ENCODE measurements around the gene SNAPIN.
"Not testable (repeated sequence)": the region's sequence is repeated elsewhere in the genome, so short reads cannot be mapped to it uniquely, and the experiment has no call there.

The SNAPIN gene

GRCh38 chr1:153649137-153649862, 9.2 kb upstream of the SNAPIN start:
- no peak for DNase-seq

GRCh38 chr1:153649863-153650235, 8.7 kb upstream of the SNAPIN start:
- DNase-seq = peak; percentile 42 to 84

- DNase-seq = no peak
Measured at GRCh38 chr1:153651771-153652170, 6.7 kb upstream of the SNAPIN start.

- no peak for DNase-seq
Measured at GRCh38 chr1:153652805-153653500, 5.5 kb upstream of the SNAPIN start.

- DNase-seq = no peak
Measured at GRCh38 chr1:153655333-153655732, 3.2 kb upstream of the SNAPIN start.

GRCh38 chr1:153659175-153659534, 652 bp downstream of the SNAPIN start:
- no peak for DNase-seq

GRCh38 chr1:153659656-153660055, 1.2 kb downstream of the SNAPIN start:
- no peak for DNase-seq

GRCh38 chr1:153661111-153661708, 2.7 kb downstream of the SNAPIN start:
- DNase-seq = no peak

GRCh38 chr1:153662269-153662668, 3.8 kb downstream of the SNAPIN start:
- no peak for DNase-seq

- no peak for DNase-seq
Measured at GRCh38 chr1:153663211-153663610, 4.7 kb downstream of the SNAPIN start.

- no peak for DNase-seq
Measured at GRCh38 chr1:153667439-153667838, 8.9 kb downstream of the SNAPIN start.

- not testable (repeated sequence) for DNase-seq
Measured at GRCh38 chr1:153668672-153669071, 10.2 kb downstream of the SNAPIN start.

GRCh38 chr1:153669606-153670005, 11.1 kb downstream of the SNAPIN start:
- no peak for DNase-seq

- DNase-seq = no peak
Measured at GRCh38 chr1:153670257-153670858, 11.9 kb downstream of the SNAPIN start.

- DNase-seq = peak; percentile 90 to 99
Measured at GRCh38 chr1:153670859-153671627, 12.5 kb downstream of the SNAPIN start, which contains the start of gene ILF2. TSS of gene ILF2 (minus strand) at chr1:153670993. CDS start at chr1:153670922, 71 bp downstream.

- DNase-seq = peak in 1 of 2 donors; percentile 75
Measured at GRCh38 chr1:153671628-153672353, 13.3 kb downstream of the SNAPIN start.

GRCh38 chr1:153673511-153673910, 15.0 kb downstream of the SNAPIN start:
- no peak for DNase-seq

GRCh38 chr1:153677718-153678518, 19.4 kb downstream of the SNAPIN start:
- peak in 1 of 2 donors; percentile 1 for DNase-seq

GRCh38 chr1:153678519-153679336, 20.2 kb downstream of the SNAPIN start, which contains the start of gene NPR1:
TSS of gene NPR1 (plus strand) at chr1:153678688. CDS start at chr1:153679109, 421 bp downstream.
- DNase-seq = no peak

Data from hippocampal formation (tissue), 2 donors.